Vagina (tissue), 2 donors: Measurements from ENCODE around the gene COL6A3. TPM values are rescaled to one million over a fixed set of nuclear protein-coding genes. Genes with fewer than 3 reads are reported as not detected.
A peak's percentile ranks its signal among the peaks of the same experiment; 100 is the strongest.

Experiments
- DNase-seq, 2 donors: peaks; one replicate each; pipeline ENCODE4 v3.0.0-alpha.2; 2017; ENCODE audit errors: extremely low spot score in 2 of 2
- H3K27ac ChIP-seq: fragments of 200-600 bp; sonication (generic); one replicate; pipeline ENCODE4 v1.5.1; 2019
- H3K27me3 ChIP-seq: fragments of 200-600 bp; sonication (generic); one replicate; pipeline ENCODE4 v1.5.1; 2019
- H3K36me3 ChIP-seq, 2 donors: fragments of 200-600 bp; sonication (generic); one replicate each; pipeline ENCODE4 v1.5.1; 2017 to 2019
- H3K4me1 ChIP-seq: fragments of 200-600 bp; sonication (generic); one replicate; pipeline ENCODE4 v1.5.1; 2019
- H3K4me3 ChIP-seq, 2 donors: fragments of 200-600 bp; sonication (generic); 1 replicate in 1 of 2; 2 replicates in 1 of 2; pipeline ENCODE4 v1.5.1; 2016 to 2019
- H3K9me3 ChIP-seq: fragments of 200-600 bp; sonication (generic); one replicate; pipeline ENCODE4 v1.5.1; 2019
- CTCF ChIP-seq, 3 experiments: fragments of 450-650 bp in 2 of 3; fragments of 200-600 bp in 1 of 3; sonication (generic) in 1 of 3; IDR thresholded peaks; one replicate each; pipeline ENCODE4 v1.5.1; 2017 to 2019; ENCODE audit warnings: antibody characterized with exemption in 3 of 3, mild to moderate bottlenecking in 2 of 3, moderate library complexity in 2 of 3
- POLR2A ChIP-seq, 2 donors: fragments of 450-650 bp; IDR thresholded peaks; one replicate each; pipeline ENCODE4 v1.6.1; 2017; ENCODE audit warnings: antibody characterized with exemption in 2 of 2, mild to moderate bottlenecking in 2 of 2, moderate library complexity in 2 of 2
- POLR2AphosphoS5 ChIP-seq, 2 donors: sonication (generic); formaldehyde crosslinking; IDR thresholded peaks; one replicate each; pipeline ENCODE4 v1.9.0; 2017; ENCODE audit warnings: antibody characterized with exemption in 2 of 2, mild to moderate bottlenecking in 2 of 2, low read depth in 1 of 2; ENCODE audit not compliant: insufficient read depth in 1 of 2
- intact Hi-C: fragments of 100-400 bp; cut with DNase I; formaldehyde crosslinking; loops from one replicate; pipeline ENCODE4 v1.15.1; 2023
- total RNA-seq: library from RNA; depleted of rRNA; stranded (reverse); fragments of >200 nt; gene quantifications from one replicate; pipeline ENCODE4 v1.2.3, GENCODE V29; 2016

COL6A3 gene
- total RNA-seq, 1 donor from 2014 or later = 315 TPM

GRCh38 chr2:237456200-237456843 lies 42.4 kb upstream of the COL6A3 start:
- peak overlapping the region; percentile 10 for H3K27ac ChIP-seq
- H3K4me3 ChIP-seq = no peak overlapping the region
- intact Hi-C loops = no loop called here
- no peaks in the 10 kb centered on the region for H3K36me3 ChIP-seq
- H3K4me1 ChIP-seq = peaks cover 7% of the 10 kb centered on the region
- no peaks in the 10 kb centered on the region for H3K27me3 ChIP-seq
- no peak for DNase-seq
- H3K9me3 ChIP-seq = no peaks in the 10 kb centered on the region
- TF ChIP-seq POLR2A (IDR thresholded peaks at IDR 0.05) (no peak), POLR2AphosphoS5 (IDR thresholded peaks at IDR 0.05; ENCODE audit: insufficient read depth in 1 of 2, low read depth in 1 of 2) (peak in 1 of 2 donors; percentile 75)

GRCh38 chr2:237455764-237456163 lies 41.8 kb upstream of the COL6A3 start:
- no peak for DNase-seq

GRCh38 chr2:237453671-237454070 lies 39.7 kb upstream of the COL6A3 start:
- TF ChIP-seq CTCF (IDR thresholded peaks at IDR 0.05) = no peak
- TF ChIP-seq POLR2AphosphoS5 (IDR thresholded peaks at IDR 0.05; ENCODE audit: insufficient read depth in 1 of 2, low read depth in 1 of 2) = no peak
- no peak for TF ChIP-seq POLR2A (IDR thresholded peaks at IDR 0.05)
- H3K4me1 ChIP-seq = peaks cover 32% of the 10 kb centered on the region
- H3K36me3 ChIP-seq = no peaks in the 10 kb centered on the region
- intact Hi-C loops = no loop called here
- no peak for DNase-seq
- peak overlapping the region; percentile 92 for H3K27ac ChIP-seq
- no peaks in the 10 kb centered on the region for H3K9me3 ChIP-seq
- H3K27me3 ChIP-seq = no peaks in the 10 kb centered on the region
- H3K4me3 ChIP-seq = no peak overlapping the region

More at GRCh38 chr2:237455764-237456163, 41.8 kb upstream of the COL6A3 start:
- Histone ChIP-seq H3K9me3 (no peaks in the 10 kb centered on the region), H3K36me3 (no peaks in the 10 kb centered on the region), H3K4me1 (peaks cover 11% of the 10 kb centered on the region), H3K4me3 (no peak overlapping the region), H3K27me3 (no peaks in the 10 kb centered on the region), H3K27ac (peak overlapping the region; percentile 10)
- intact Hi-C loops = no loop called here
- no peak for TF ChIP-seq POLR2AphosphoS5 (IDR thresholded peaks at IDR 0.05; ENCODE audit: insufficient read depth in 1 of 2, low read depth in 1 of 2)
- no peak for TF ChIP-seq CTCF (IDR thresholded peaks at IDR 0.05)

GRCh38 chr2:237452861-237453260 lies 38.9 kb upstream of the COL6A3 start:
- Histone ChIP-seq H3K36me3 (no peaks in the 10 kb centered on the region), H3K4me3 (no peak overlapping the region), H3K4me1 (peaks cover 36% of the 10 kb centered on the region), H3K9me3 (no peaks in the 10 kb centered on the region), H3K27me3 (no peaks in the 10 kb centered on the region), H3K27ac (peak overlapping the region; percentile 92)
- intact Hi-C loops = no loop called here
- DNase-seq = no peak
- TF ChIP-seq CTCF (IDR thresholded peaks at IDR 0.05) = no peak
- TF ChIP-seq POLR2AphosphoS5 (IDR thresholded peaks at IDR 0.05; ENCODE audit: insufficient read depth in 1 of 2, low read depth in 1 of 2) = no peak
- no peak for TF ChIP-seq POLR2A (IDR thresholded peaks at IDR 0.05)

- intact Hi-C loops = no loop called here
- H3K9me3 ChIP-seq = no peaks in the 10 kb centered on the region
- H3K27me3 ChIP-seq = no peaks in the 10 kb centered on the region
Observed at GRCh38 chr2:237451643-237452469, 37.9 kb upstream of the COL6A3 start.

More at GRCh38 chr2:237451643-237452469, 37.9 kb upstream of the COL6A3 start:
- TF ChIP-seq CTCF (IDR thresholded peaks at IDR 0.05) (peak in 1 of 3 experiments; percentile 30), POLR2A (IDR thresholded peaks at IDR 0.05) (no peak), POLR2AphosphoS5 (IDR thresholded peaks at IDR 0.05; ENCODE audit: insufficient read depth in 1 of 2, low read depth in 1 of 2) (peak in 1 of 2 donors; percentile 25)
- no peak overlapping the region for H3K4me3 ChIP-seq
- H3K36me3 ChIP-seq = no peaks in the 10 kb centered on the region
- no peak for DNase-seq
- peaks cover 36% of the 10 kb centered on the region for H3K4me1 ChIP-seq
- H3K27ac ChIP-seq = peak overlapping the region; percentile 92
